ENCODE measurements around the gene DUSP12.

DUSP12 gene

DNA sequence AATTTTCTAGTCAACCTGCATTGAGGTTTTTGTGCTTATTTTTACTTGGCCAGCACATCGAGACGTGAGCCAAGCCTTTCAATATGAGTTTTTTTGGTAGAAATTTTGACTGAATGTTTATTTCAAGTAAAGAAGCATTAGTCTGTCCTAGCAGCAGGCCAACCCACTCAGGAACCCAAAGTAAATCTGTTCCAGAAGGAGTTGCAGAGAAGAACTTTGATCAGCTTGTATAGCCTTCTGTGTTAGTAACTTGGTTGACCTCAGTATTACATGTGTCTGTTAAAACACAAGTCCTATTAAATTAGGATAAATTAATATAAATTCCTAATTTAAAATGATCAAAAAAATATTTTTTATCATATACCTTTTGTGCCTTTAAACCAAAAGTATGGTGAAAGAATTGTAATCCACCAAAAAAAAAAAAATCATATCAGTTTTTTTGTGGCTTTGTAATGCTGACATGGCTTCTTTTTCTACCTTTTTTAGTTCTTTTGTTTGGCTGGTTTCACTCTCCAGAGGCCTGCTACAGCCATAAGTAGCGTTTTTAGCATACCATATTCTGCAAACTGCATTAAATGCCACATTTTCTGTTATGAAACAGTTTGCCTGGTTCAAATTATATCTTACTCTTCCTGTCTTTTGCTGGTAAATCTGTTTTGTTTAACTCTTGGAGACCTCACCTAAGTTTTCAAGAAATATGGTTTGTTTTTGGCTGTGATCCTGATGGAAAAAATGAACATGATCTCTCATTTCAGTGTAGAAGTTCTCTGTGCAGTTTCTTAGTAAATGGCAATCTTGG, 56.0 kb downstream of the DUSP12 start:
- Histone ChIP-seq H3K9me3 (peaks cover 14% of the 10 kb centered on the region), H3K4me1 (no peaks in the 10 kb centered on the region), H3K4me3 (no peak overlapping the region), H3K9ac (no peak overlapping the region), H3K27me3 (no peaks in the 10 kb centered on the region), H4K20me1 (no peaks in the 10 kb centered on the region; the same call in 1 of the 2 replicates), H3K36me3 (peaks cover 63% of the 10 kb centered on the region), H3K4me2 (no peak overlapping the region), H3K27ac (no peak overlapping the region)
- TF ChIP-seq Cebpa-rat (IDR thresholded peaks at IDR 0.05): no peak
